Naive thymus-derived CD4-positive, alpha-beta T cell (primary cell): ENCODE measurements around the gene FGF2. TPM values are rescaled to one million over a fixed set of nuclear protein-coding genes. Genes with fewer than 3 reads are reported as not detected.

Experiments
- ATAC-seq: fragments of 150-1000 bp; cut with Tn5 transposase; 2 replicates; pipeline ENCODE4 v1.10.0; 2021; ENCODE audit warnings: mild to moderate bottlenecking, moderate library complexity
- CTCF ChIA-PET: fragments of 350-600 bp; sonication (Branson Sonifier 250); formaldehyde crosslinking; loops from one replicate; lab custom pipeline; 2021; ENCODE audit warnings: antibody characterized with exemption; lab: Charles Lee
- POLR2A ChIA-PET: fragments of 350-600 bp; sonication (Branson Sonifier 250); formaldehyde crosslinking; loops from one replicate; lab custom pipeline; 2021; ENCODE audit warnings: antibody characterized with exemption, inconsistent platforms; lab: Charles Lee
- DNase-seq, 9 donors: peaks; one replicate each; pipeline versions ENCODE4 v3.0.0 to v3.0.0-alpha.2; 2020 to 2022; ENCODE audit warnings: mixed read lengths in 1 of 9
- H3K27ac ChIP-seq: one replicate; pipeline ENCODE4 v1.7.0; 2013; ENCODE audit warnings: mild to moderate bottlenecking, low read depth, low read length, moderate library complexity
- H3K27me3 ChIP-seq, 2 donors: one replicate each; pipeline ENCODE4 v1.7.0; 2013; ENCODE audit warnings: low read length in 2 of 2, mild to moderate bottlenecking in 2 of 2, moderate library complexity in 2 of 2; ENCODE audit not compliant: control insufficient read depth in 2 of 2, insufficient read depth in 2 of 2
- H3K36me3 ChIP-seq, 3 experiments: 1 replicate in 2 of 3; 2 replicates in 1 of 3; pipeline ENCODE4 v1.7.0; 2013; ENCODE audit warnings: low read length in 3 of 3, mild to moderate bottlenecking in 3 of 3, moderate library complexity in 1 of 3; ENCODE audit not compliant: insufficient read depth in 3 of 3, control insufficient read depth in 2 of 3
- H3K4me1 ChIP-seq, 2 donors: one replicate each; pipeline ENCODE4 v1.7.0; 2013; ENCODE audit warnings: low read length in 2 of 2, mild to moderate bottlenecking in 2 of 2, moderate library complexity in 1 of 2; ENCODE audit not compliant: control insufficient read depth in 2 of 2, insufficient read depth in 2 of 2
- H3K4me3 ChIP-seq: 2 replicates; pipeline ENCODE4 v1.7.0; 2013; ENCODE audit warnings: mild to moderate bottlenecking, low read length
- H3K9me3 ChIP-seq, 3 experiments: 1 replicate in 2 of 3; 2 replicates in 1 of 3; pipeline ENCODE4 v1.7.0; 2013; ENCODE audit warnings: low read length in 3 of 3; ENCODE audit not compliant: control insufficient read depth in 2 of 3
- H3K27ac Mint-ChIP-seq, 9 donors: one replicate each; pipeline ENCODE4 v1.8.0; 2020 to 2022; ENCODE audit warnings: mixed read lengths in 9 of 9, mild to moderate bottlenecking in 8 of 9, moderate library complexity in 5 of 9, inconsistent platforms in 2 of 9
- H3K27me3 Mint-ChIP-seq, 5 donors: one replicate each; pipeline ENCODE4 v1.8.0; 2021 to 2022; ENCODE audit warnings: mixed read lengths in 5 of 5, mild to moderate bottlenecking in 1 of 5
- H3K36me3 Mint-ChIP-seq, 5 donors: one replicate each; pipeline ENCODE4 v1.8.0; 2020 to 2022; ENCODE audit warnings: mixed read lengths in 5 of 5, mild to moderate bottlenecking in 3 of 5, inconsistent platforms in 1 of 5
- H3K4me1 Mint-ChIP-seq, 7 donors: one replicate each; pipeline ENCODE4 v1.8.0; 2020 to 2022; ENCODE audit warnings: mixed read lengths in 7 of 7, mild to moderate bottlenecking in 3 of 7, inconsistent platforms in 1 of 7
- H3K4me3 Mint-ChIP-seq, 10 donors: one replicate each; pipeline ENCODE4 v1.8.0; 2020 to 2022; ENCODE audit warnings: mild to moderate bottlenecking in 10 of 10, mixed read lengths in 10 of 10, moderate library complexity in 6 of 10, inconsistent platforms in 2 of 10
- H3K9me3 Mint-ChIP-seq, 11 donors: one replicate each; pipeline ENCODE4 v1.8.0; 2020 to 2022; ENCODE audit warnings: mixed read lengths in 11 of 11, mild to moderate bottlenecking in 4 of 11, inconsistent platforms in 1 of 11, moderate library complexity in 1 of 11
- intact Hi-C, 2 donors: fragments of 100-400 bp; cut with micrococcal nuclease; formaldehyde crosslinking; loops; one replicate each; pipeline ENCODE4 v1.15.1; 2023
- polyA plus RNA-seq, 2 donors: library from polyadenylated mRNA; unstranded; fragments of 300-500 nt; fragmentation: Illumina TruSeq; gene quantifications; one replicate each; pipeline ENCODE4 v1.2.3, GENCODE V29; 2021
- total RNA-seq, 6 experiments: library from RNA in 5 of 6; stranded (reverse) in 5 of 6; gene quantifications; 1 replicate in 5 of 6; 2 replicates in 1 of 6; pipeline ENCODE4 v1.2.3 and lab custom pipeline; 2021 to 2026

FGF2 gene
- total and polyA plus RNA-seq, 7 experiments from 2014 or later = 0.51 TPM; not detected in 6

DNA sequence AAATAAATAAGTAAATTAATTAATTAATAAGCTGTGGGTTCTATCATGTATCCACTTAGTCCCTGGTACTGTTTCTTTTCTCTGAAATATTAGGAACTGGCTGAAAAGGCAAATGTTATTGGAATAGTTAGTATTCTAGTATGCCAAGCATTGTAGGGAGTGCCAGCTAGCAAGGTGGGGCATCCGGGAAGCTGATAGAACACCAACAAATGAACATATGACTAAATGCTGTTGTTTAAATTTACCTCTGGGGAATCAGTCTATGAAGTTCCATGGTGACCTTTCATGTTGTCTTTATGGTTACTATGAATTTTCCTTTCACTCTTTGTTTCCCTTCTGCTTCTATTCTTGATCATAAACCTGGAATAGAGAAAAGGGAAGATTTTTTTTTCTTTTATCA lies 63.1 kb downstream of the FGF2 start:
- Mint-ChIP-seq H3K36me3 (peaks cover 0 to 18% (median 0%) of the 10 kb centered on the region in 5 donors), H3K27me3 (no peaks in the 10 kb centered on the region), H3K4me1 (no peaks in the 10 kb centered on the region), H3K27ac (no peak overlapping the region), H3K9me3 (no peaks in the 10 kb centered on the region), H3K4me3 (no peak overlapping the region)
- no peaks in the 10 kb centered on the region for H3K9me3 ChIP-seq
- DNase-seq = no peak
- no peaks in the 10 kb centered on the region for H3K36me3 ChIP-seq
- ChIA-PET CTCF (no interaction called here), POLR2A (no interaction called here)
- no peak overlapping the region for H3K4me3 ChIP-seq
- no peaks in the 10 kb centered on the region for H3K4me1 ChIP-seq
- no peaks in the 10 kb centered on the region for H3K27me3 ChIP-seq
- ATAC-seq = no peak
- intact Hi-C loops = no loop called here
- H3K27ac ChIP-seq = no peak overlapping the region

GRCh38 chr4:122890147-122890795 lies 63.6 kb downstream of the FGF2 start:
- POLR2A ChIA-PET = no interaction called here
- no peaks in the 10 kb centered on the region for H3K9me3 ChIP-seq
- CTCF ChIA-PET = no interaction called here
- no peaks in the 10 kb centered on the region for H3K4me1 ChIP-seq
- DNase-seq = no peak
- no peaks in the 10 kb centered on the region for H3K36me3 ChIP-seq
- no peak overlapping the region for H3K27ac ChIP-seq
- no peak overlapping the region for H3K4me3 ChIP-seq
- Mint-ChIP-seq H3K4me3 (no peak overlapping the region), H3K4me1 (no peaks in the 10 kb centered on the region), H3K27ac (no peak overlapping the region), H3K27me3 (no peaks in the 10 kb centered on the region), H3K9me3 (no peaks in the 10 kb centered on the region), H3K36me3 (peaks cover 0 to 17% (median 0%) of the 10 kb centered on the region in 5 donors)
- no peak for ATAC-seq
- H3K27me3 ChIP-seq = no peaks in the 10 kb centered on the region
- intact Hi-C loops = no loop called here

GRCh38 chr4:122894827-122895226 lies 68.2 kb downstream of the FGF2 start:
- CTCF ChIA-PET = no interaction called here
- POLR2A ChIA-PET = no interaction called here
- no peak for ATAC-seq
- H3K27me3 Mint-ChIP-seq = no peaks in the 10 kb centered on the region
- Histone ChIP-seq H3K27ac (no peak overlapping the region), H3K4me1 (no peaks in the 10 kb centered on the region), H3K4me3 (no peak overlapping the region), H3K9me3 (no peaks in the 10 kb centered on the region), H3K36me3 (no peaks in the 10 kb centered on the region), H3K27me3 (no peaks in the 10 kb centered on the region)
- H3K4me3 Mint-ChIP-seq = no peak overlapping the region
- intact Hi-C loops = no loop called here
- DNase-seq = no peak
- H3K27ac Mint-ChIP-seq = no peak overlapping the region
- H3K36me3 Mint-ChIP-seq = peaks cover 0 to 5% (median 0%) of the 10 kb centered on the region in 5 donors
- H3K9me3 Mint-ChIP-seq = no peaks in the 10 kb centered on the region
- no peaks in the 10 kb centered on the region for H3K4me1 Mint-ChIP-seq

DNA sequence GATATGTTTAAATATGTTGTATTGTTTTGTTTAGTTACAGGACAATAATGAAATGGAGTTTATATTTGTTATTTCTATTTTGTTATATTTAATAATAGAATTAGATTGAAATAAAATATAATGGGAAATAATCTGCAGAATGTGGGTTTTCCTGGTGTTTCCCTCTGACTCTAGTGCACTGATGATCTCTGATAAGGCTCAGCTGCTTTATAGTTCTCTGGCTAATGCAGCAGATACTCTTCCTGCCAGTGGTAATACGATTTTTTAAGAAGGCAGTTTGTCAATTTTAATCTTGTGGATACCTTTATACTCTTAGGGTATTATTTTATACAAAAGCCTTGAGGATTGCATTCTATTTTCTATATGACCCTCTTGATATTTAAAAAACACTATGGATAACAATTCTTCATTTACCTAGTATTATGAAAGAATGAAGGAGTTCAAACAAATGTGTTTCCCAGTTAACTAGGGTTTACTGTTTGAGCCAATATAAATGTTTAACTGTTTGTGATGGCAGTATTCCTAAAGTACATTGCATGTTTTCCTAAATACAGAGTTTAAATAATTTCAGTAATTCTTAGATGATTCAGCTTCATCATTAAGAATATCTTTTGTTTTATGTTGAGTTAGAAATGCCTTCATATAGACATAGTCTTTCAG lies 68.8 kb downstream of the FGF2 start:
- Mint-ChIP-seq H3K27ac (peak overlapping the region in 1 of 9 donors; percentile 56), H3K4me3 (no peak overlapping the region), H3K9me3 (no peaks in the 10 kb centered on the region), H3K4me1 (no peaks in the 10 kb centered on the region), H3K36me3 (peaks cover 0 to 9% (median 4%) of the 10 kb centered on the region in 5 donors), H3K27me3 (no peaks in the 10 kb centered on the region)
- intact Hi-C loops = no loop called here
- no peak overlapping the region for H3K4me3 ChIP-seq
- H3K4me1 ChIP-seq = no peaks in the 10 kb centered on the region
- CTCF ChIA-PET = no interaction called here
- no peaks in the 10 kb centered on the region for H3K36me3 ChIP-seq
- POLR2A ChIA-PET = no interaction called here
- ATAC-seq = no peak
- H3K27ac ChIP-seq = no peak overlapping the region
- no peaks in the 10 kb centered on the region for H3K9me3 ChIP-seq
- H3K27me3 ChIP-seq = no peaks in the 10 kb centered on the region
- no peak for DNase-seq

- H3K4me3 Mint-ChIP-seq = no peak overlapping the region
- Histone ChIP-seq H3K4me3 (no peak overlapping the region), H3K36me3 (no peaks in the 10 kb centered on the region), H3K4me1 (no peaks in the 10 kb centered on the region), H3K27me3 (no peaks in the 10 kb centered on the region), H3K9me3 (no peaks in the 10 kb centered on the region), H3K27ac (no peak overlapping the region)
- CTCF ChIA-PET = no interaction called here
- POLR2A ChIA-PET = no interaction called here
- no peaks in the 10 kb centered on the region for H3K4me1 Mint-ChIP-seq
- H3K27ac Mint-ChIP-seq = no peak overlapping the region
- H3K9me3 Mint-ChIP-seq = no peaks in the 10 kb centered on the region
- DNase-seq (no peak), ATAC-seq (no peak)
- peaks cover 0 to 10% (median 8%) of the 10 kb centered on the region in 5 donors for H3K36me3 Mint-ChIP-seq
- intact Hi-C loops = no loop called here
- no peaks in the 10 kb centered on the region for H3K27me3 Mint-ChIP-seq
These were observed 69.6 kb downstream of the FGF2 start for GRCh38 chr4:122896270-122896669.

DNA sequence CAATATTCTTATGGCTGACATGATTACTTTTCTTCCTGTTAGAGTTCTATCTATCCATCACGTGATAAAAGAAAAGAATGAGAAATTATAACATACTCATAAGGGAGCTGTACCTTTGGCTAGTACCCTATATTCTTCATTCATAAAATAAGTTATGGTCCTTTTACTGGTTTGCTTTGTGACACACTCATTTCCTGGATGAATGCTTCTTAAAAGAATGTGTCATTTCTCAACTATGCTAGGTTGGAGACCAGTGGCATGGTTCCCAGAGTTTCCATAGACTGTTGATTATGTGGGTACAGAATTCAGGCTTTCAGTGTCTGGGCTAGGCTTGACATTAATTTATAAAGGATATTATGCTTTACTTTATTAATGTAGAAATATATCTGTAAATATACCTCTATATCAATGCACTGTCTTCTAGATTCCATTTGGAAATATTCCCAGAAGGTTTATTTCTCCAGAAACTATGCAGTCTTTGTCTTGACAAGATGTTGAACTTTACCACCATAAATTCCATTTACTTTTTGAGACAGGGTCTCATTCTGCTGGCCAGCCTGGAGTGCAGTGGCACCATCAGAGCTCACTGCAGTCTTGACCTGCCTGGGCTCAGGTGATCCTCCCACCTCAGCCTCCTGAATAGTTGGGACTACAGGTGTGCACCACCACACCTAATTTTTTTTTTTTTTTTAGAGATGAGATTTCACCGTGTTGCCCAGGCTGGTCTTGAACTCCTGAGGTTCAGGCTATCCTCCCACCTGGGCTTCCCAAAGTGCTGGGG lies 71.9 kb downstream of the FGF2 start:
- Mint-ChIP-seq H3K9me3 (no peaks in the 10 kb centered on the region), H3K27me3 (no peaks in the 10 kb centered on the region), H3K4me3 (no peak overlapping the region), H3K36me3 (peaks cover 0 to 12% (median 6%) of the 10 kb centered on the region in 5 donors), H3K4me1 (no peaks in the 10 kb centered on the region), H3K27ac (no peak overlapping the region)
- ChIA-PET CTCF (no interaction called here), POLR2A (no interaction called here)
- DNase-seq (no peak), ATAC-seq (no peak)
- Histone ChIP-seq H3K4me1 (no peaks in the 10 kb centered on the region), H3K4me3 (no peak overlapping the region), H3K27ac (no peak overlapping the region), H3K36me3 (no peaks in the 10 kb centered on the region), H3K27me3 (no peaks in the 10 kb centered on the region), H3K9me3 (no peaks in the 10 kb centered on the region)
- intact Hi-C loops = no loop called here
